HG03432 (cell line): ENCODE data around the gene C1orf141.
"Not testable (repeated sequence)": the region's sequence is repeated elsewhere in the genome, so short reads cannot be mapped to it uniquely, and the experiment has no call there.

Experiments used
- ATAC-seq: cut with Tn5 transposase; IDR thresholded peaks from one replicate; pipeline ENCODE4 v1.9.1; 2021; ENCODE audit warnings: mild to moderate bottlenecking, moderate library complexity; ENCODE audit not compliant: unreplicated experiment

C1orf141 gene

DNA sequence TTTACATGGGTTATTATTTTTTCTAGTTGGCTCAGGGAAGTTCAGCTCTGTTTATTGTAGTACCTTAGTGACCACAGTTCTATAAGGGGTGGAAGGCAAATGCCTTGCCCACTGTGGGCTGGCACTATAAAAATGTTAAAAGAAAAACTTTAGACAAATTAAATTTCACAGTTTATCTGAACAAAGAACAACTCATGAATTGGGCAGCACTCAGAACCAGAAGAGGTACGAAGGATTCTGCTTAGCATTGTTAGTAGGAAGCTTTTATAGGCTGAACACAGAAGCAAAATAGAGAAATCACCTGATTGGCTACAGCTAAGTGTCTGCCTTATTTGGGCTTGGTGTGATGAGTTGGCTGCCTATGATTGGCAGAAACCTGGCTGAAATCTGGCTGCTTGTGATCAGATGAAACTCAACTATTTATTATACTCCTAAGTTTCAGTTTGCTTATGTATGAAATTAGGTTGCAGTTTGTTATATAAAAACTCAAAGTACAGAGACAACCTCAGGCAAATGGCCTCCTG lies 45.0 kb downstream of the C1orf141 start:
- no peak for ATAC-seq

DNA sequence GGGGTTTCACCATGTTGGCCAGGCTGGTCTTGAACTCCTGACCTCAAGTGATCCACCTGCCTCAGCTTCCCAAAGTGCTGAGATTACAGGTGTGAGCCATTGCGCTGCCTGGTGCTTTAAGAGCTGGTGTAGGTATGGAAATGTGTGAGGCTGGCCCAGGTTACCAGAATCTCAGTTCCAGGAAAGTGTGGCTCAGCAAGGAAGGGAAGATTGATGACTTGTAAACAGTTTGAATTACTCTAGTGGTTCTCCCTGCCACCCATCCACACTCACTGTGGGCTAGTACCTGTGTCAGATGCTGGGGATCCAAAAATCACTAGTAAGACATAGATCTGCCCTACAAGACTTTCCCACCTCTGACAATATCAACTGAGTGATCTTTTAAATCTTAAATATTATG lies 46.3 kb downstream of the C1orf141 start:
- no peak for ATAC-seq

DNA sequence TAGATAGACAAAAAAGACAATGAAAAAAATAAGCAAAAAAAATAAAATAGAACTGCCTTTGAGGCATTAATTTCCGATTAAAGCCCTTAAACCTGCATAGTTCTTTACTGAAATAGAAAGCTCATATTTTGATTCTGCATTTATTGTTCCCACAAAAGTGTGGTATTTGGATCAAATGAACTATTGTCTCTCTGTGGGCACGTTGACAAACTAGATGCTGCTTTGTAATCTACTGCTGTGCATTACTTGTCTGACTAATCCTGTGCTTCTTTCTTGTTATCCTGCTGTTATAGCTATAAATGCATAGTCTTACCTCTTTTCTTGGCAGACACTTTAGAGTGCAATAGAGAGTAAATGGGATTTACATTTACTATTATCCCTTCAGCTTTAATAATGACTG lies 49.4 kb downstream of the C1orf141 start:
- ATAC-seq: no peak

DNA sequence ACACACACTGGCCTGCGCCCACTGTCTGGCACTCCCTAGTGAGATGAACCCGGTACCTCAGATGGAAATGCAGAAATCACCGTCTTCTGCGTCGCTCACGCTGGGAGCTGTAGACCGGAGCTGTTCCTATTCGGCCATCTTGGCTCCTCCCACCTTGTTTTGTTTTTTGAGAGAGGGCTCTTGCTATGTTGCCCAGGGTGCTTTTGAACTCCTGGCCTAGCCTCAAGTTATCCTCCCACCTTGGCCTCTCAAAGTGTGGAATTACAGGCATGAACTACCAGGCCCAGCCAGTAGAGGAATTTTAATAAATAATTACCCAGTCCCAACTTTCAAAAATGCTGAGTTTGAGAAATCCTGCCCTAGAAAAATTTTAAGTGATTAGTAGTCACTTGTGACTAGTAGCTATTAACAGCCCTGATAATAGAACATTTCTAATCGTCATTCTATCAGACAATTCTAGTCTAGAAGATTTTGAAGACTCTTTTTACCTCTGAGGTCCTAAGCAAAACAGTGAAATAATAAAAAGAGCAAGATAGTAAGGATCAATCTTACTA lies 49.9 kb downstream of the C1orf141 start:
- ATAC-seq: no peak

DNA sequence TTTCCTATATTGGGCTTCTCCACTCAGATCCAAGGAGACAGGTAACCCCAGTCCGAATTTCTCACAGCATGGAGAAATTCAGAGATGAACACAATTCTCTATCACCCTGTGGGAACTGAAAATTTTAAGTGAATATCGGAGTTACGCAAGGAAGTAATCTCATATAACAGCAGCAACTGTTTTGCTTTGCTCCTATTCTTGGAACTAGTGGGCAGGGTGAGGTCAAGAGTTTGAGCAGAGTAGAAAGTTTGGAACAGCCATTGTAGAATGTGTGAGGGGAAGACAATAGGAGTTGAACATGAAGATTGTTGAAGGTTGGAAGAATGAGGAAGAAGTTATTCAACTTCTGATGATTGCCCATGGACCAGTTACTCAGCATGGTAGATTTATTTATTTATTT lies 56.5 kb downstream of the C1orf141 start:
- no peak for ATAC-seq

DNA sequence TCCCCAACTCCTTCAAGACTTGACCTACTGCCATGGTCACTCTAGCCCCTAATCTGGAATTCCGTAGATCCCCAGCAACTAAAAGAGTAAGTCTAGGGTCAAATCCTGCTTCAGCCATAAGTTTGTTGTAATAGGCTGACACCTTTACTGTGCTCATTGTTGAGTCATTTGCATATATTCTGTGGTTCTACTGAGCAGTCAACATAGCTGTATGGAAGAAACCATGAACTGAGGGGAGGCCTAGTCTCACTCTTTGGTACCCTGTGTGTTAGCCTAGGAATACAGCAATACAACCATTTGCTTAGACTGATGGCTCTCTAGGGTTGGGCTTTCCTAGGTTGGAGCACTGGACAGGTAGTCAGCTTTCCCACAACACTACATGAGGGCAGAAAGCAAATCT lies 57.2 kb downstream of the C1orf141 start:
- ATAC-seq: no peak

DNA sequence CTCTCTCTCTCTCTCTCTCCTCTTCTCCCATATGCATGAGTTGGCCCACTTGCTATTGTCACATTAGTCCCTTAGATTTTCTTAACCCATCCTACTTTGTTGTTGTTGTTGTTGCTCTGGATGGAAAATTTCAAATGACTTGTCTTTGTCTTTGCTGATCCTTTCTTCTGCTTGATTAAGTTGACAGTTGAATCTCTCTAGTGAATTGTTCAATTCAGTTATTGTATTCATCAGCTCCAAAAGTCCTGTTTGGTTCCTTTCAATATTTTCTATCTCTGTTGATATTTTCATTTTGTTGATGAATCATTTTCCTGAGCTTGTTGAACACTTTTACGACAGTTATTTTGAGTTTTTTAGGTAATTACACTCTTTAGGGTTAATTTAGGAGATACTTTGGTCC lies 62.0 kb downstream of the C1orf141 start:
- ATAC-seq: no peak

DNA sequence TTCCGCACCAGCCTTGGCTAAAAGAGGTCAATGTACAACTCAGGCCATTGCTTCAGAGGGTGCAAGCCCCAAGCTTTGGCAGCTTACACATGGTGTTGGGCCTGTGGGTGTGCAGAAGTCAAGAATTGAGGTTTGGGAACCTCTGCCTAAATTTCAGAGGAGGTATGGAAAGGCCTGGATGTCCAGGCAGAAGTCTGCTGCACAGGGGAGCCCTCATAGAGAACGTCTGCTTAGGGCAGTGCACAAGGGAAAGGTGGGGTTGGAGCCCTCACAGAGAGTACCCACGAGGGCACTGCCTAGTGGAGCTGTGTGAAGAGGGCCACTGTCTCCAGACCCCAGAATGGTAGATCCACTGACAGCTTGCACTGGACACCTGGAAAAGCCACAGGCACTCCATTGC lies 67.1 kb downstream of the C1orf141 start:
- ATAC-seq: not testable (repeated sequence)

DNA sequence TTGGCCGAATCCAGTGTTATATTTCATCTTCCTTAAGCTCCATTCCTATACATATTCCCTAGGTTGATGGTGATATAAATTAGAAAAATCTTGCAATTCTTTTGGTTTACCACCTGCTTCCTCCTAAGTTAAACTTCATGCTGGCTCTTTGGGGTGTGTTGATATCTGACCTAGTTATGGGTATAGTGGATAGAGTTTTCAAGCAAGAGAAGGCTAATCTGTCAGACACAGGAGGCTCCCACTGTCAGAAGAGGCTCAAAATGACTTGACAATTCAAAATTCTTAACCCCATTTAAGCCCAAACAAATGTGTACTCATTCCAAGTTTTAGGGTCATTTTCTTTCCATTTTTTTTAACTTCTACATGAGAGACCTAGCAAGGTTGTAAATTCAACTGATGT lies 72.4 kb downstream of the C1orf141 start:
- no peak for ATAC-seq

DNA sequence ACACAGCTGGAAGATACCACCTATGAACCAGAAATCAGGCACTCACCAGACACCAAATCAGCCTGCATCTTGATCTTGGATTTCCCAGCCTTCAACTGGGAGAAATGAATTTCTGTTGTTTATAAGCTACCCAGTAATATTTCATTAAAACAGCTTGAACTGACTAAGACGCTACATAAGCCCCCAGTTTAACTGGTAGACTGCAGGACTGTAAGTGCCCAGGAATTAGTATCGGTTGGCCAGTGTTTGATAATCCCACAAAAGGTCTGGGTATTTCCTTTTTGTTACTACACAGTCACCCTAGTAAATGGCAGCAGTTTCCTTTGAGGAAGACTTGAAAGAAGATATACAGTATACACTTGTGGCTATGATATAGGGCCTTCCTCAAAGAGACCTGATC lies 73.5 kb downstream of the C1orf141 start:
- no peak for ATAC-seq

DNA sequence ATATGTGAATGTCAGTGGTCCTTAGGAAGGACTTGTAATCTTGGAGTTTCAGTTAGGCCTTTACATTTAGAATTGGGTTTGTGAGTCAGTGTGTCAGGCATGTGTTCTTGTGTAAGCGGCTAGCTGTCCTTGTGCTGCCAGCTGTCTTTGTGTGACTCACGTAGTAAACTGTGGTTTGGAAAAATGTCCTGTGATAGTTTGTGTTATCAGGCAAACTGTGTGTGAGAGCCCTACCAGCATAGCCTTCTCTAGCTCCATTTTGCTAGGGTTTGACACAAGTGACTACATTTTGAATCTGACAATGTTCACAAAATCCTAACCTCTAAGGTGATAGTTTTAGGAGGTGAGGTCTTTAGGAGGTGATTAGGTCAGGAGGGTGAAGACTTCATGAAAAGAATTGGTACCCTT lies 74.0 kb downstream of the C1orf141 start:
- no peak for ATAC-seq

DNA sequence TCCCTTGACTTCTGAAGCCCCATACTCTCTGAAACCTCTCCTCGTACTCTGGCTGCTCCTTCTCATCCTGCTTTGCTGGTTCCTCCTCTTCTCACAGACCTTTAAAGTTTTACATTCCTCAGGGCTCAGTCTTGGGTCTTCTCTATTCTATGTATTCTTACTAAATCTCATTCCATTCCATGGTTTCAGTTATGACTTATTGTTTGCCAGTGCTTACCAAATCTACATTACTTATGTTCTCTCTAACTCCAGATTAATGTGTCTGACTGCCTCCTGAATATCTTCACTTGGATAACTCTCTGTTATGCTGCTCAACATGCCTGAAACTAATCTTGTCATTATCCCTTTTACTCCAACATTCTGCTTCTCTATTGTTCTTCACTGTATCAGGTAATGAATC lies 75.4 kb downstream of the C1orf141 start:
- ATAC-seq: no peak

DNA sequence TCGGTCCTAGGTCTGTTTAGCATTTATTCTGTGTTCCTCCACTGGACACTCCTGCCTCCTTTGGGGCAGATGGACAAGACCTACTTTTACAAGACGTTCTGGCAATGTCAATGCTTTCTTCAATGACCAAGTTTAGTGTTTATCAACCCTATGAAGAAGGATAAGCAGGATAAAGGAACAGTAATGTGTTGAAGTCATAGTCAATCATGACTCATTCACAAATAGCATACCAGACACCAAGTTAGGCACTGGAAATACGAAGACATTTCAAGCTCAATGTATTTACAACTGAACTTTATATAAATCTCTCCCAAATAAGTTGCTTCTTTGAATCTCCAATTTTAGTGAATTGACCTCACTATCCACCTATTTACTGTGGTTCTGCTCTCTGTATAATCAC lies 76.0 kb downstream of the C1orf141 start:
- no peak for ATAC-seq

DNA sequence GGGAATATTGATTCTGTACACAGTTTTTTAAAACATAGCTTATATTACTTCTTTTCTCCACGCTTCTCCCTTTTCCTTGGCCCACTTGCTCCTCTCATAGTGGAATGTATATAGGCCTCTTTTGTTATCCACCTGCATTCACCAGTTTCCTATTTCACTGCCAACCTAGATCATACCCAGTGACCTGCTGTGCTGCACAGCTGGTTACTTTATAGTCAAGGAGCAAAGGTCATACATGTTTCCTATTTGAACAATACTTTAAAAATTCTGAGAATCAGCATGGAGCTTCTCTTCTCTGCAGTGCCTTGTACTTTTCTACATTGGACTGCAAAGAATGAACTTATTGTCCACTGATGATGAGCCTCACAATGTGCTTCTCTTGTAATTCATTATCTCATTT lies 76.5 kb downstream of the C1orf141 start:
- no peak for ATAC-seq

DNA sequence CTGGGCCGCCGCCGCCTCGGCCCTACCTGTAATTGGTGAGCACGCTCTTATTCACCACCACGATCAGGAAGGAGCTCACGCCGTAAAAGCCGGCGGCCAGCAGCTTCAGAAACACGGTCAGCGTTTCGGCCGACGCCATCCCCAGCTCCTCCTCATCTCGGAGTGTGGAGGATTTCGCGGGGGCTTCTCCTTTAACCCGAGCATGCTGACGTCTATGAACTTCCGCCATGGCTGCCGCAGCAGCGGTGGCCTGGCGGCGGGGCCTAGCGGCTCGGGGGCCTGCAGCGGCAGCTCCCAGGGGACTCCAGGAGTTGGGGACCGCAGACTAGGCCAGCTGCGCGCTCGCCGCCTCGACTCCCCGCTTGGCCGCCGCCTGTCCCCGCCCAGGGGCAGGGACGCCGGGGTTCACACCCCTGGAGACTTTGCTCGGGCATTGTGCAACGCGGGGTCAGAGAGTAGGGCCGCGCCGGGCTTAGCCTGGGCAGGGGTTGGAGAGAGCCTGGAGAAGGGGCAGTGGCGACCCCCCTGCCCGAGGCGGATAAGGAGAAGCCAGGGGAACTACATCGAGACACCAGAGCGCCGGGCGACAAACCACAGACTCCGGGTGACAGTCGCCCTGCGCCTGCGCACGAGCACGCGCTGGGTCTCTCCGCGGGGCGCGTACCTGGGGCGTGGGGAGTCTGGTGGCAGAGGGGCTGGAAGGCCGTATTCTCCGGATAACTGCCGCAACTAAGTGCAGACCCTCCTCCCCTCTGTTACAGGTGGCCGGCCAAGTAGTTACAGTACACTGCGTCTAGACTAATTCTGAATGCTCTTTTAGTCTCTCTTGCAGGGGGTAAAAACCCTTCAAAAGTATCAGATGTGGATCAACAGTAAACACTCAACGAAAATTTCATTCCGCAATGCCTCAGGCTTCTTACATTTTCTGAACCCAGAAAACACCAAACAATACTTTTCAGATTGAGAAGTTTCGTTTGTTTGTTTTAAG lies 80.7 kb downstream of the C1orf141 start, which contains the start of gene SLC35D1:
TSS of gene SLC35D1 (minus strand) at position 364 of the 988 bp plus-strand sequence. CDS start at position 229, 135 bp downstream.
- peak; percentile 85 for ATAC-seq

DNA sequence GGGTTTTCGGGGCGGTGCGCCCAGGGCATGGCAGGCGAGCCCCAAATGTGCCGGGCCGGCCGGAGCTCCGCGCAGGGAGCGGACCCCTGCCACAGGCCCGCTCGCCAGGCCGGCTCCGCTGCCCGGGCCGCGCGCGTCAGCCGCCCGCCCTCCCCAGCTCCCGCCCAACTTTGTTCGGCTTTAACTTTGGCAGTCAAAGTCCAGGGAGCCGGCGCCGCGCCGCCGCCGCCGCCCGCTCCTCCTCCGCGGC lies 81.3 kb downstream of the C1orf141 start:
- peak; percentile 45 for ATAC-seq

DNA sequence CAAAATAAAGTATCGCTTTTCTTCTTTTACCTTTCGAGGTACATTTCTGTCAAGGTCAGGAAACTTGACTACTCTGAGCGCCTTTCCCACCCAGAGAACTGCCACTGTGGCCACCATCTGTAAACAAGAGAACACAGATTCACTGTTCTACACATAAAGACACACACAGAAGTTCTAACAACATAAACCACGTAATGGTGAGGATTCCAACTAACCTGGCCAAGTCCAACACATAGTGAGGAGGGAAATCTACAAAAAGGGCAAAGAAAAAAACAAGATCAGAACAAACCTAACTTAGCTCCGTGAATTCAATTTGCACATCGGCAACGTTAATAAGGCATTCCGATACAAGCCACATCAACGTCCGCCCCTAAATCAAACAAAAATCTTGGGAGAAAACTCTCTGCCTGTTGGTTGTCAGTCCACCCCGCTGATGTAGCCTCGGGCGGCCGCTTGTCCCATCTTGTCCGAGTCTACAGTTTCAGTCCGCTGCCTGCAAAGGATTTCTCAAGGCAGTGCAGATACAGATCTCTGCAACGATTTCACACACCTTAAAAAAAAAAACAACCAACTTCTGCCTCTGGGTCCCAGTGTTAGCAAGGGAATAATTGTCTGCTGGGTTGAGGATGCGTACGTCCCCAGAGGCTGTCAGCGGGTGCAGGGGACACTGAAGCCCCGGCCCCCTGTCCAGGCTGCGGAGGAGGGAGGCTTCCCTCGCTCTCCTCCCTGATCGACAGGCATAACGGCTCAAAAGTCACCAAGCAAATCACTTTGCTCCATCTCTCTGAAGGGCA lies 81.8 kb downstream of the C1orf141 start:
- ATAC-seq: peak; percentile 15

DNA sequence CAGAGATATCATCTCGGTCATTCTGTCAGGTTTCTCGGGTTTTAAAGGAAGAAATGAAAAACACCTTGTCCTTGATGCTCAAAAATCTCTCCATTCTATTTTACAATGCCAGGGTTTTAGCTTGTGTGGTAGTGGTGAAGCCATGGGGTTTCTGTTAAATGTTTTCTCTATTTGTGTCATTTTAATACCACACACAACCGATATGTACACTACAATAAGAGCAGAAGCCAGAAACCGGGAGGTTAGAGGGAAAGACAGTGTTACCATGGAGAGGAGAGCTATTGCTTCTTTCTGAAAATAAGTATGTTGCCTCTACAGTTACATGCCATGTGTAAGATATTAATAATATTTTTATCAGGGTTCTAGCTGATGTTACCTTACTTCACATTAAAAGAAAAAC lies 83.6 kb downstream of the C1orf141 start:
- no peak for ATAC-seq

DNA sequence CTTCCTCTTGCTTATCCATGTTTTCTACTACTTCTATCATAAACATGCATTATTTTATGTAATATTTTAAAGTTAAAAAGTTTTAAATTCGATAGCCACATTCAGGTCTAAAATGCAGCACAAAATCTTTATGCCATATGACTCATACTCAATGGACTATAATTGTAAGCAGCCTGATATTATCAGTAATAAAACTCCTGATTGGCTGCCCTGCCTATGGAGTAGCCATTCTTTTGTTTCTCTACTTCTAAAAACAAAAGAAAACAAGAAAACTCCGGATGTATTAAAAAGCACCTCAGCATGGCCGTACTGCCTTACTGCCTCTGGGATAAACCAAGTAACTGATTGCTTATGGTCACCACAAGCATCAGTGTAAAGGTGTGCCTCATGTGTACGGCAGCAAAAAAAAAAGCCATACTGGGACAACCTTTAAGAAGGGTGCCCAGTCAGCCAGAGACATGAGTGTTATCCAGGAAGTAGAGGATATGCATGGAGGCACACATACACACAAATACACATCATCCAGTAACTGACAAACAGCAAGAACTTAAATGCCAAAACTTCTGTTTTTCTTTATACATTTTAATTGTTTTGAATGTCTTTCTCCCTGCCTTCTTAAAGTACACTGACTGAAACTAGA lies 90.0 kb downstream of the C1orf141 start:
- no peak for ATAC-seq

DNA sequence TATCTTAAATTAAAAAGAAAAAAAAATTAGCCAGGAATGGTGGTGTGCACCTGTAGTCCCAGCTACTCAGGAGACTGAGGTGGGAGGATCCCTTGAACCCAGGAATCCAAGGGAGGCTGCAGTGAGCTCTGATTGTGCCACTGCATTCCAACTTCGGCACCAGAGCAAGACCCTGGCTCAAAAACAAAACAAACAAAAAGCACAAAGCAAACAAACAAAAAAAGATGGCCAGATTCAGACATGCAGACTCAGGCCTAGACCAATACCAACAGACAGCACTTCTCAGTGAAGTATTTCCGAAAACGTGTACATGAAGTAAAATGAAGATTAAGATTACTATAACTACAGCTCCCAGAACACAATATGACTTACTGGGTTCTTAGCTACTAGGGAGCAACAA lies 91.4 kb downstream of the C1orf141 start:
- ATAC-seq: no peak
